Uterus (tissue), 4 donors: ENCODE measurements around the gene ANKRD33B. TPM values are rescaled to one million over a fixed set of nuclear protein-coding genes. Genes with fewer than 3 reads are reported as not detected.

Experiments used
- DNase-seq, 2 donors: peaks; one replicate each; pipeline ENCODE4 v3.0.0-alpha.2; 2019 to 2020
- H3K27ac ChIP-seq, 2 donors: fragments of 200-600 bp; sonication (generic); 1 replicate in 1 of 2; 2 replicates in 1 of 2; pipeline ENCODE4 v1.5.1; 2016 to 2018
- H3K27me3 ChIP-seq, 2 donors: fragments of 200-600 bp; sonication (generic); one replicate each; pipeline ENCODE4 v1.5.1; 2018 to 2019; ENCODE audit warnings: control low read depth in 1 of 2
- H3K36me3 ChIP-seq, 2 donors: fragments of 200-600 bp; sonication (generic); one replicate each; pipeline ENCODE4 v1.5.1; 2019; ENCODE audit warnings: control low read depth in 1 of 2
- H3K4me1 ChIP-seq, 2 donors: fragments of 200-600 bp; sonication (generic); one replicate each; pipeline ENCODE4 v1.5.1; 2018 to 2019; ENCODE audit warnings: control low read depth in 1 of 2
- H3K4me3 ChIP-seq, 2 donors: fragments of 200-600 bp; sonication (generic); 1 replicate in 1 of 2; 2 replicates in 1 of 2; pipeline ENCODE4 v1.5.1; 2018 to 2019; ENCODE audit warnings: mild to moderate bottlenecking in 1 of 2
- H3K9me3 ChIP-seq, 2 donors: fragments of 200-600 bp; sonication (generic); one replicate each; pipeline ENCODE4 v1.5.1; 2019; ENCODE audit warnings: control low read depth in 1 of 2
- CTCF ChIP-seq, 4 experiments: fragments of 200-600 bp in 2 of 4; fragments of 450-650 bp in 2 of 4; sonication (generic) in 2 of 4; IDR thresholded peaks; one replicate each; pipeline ENCODE4 v1.5.1; 2016 to 2019; ENCODE audit warnings: antibody characterized with exemption in 4 of 4, mild to moderate bottlenecking in 2 of 4, moderate library complexity in 1 of 4
- POLR2A ChIP-seq, 2 donors: fragments of 450-650 bp; IDR thresholded peaks; one replicate each; pipeline ENCODE4 v1.6.1; 2016; ENCODE audit warnings: antibody characterized with exemption in 2 of 2, mild to moderate bottlenecking in 1 of 2, moderate library complexity in 1 of 2
- intact Hi-C: fragments of 100-400 bp; cut with DNase I; formaldehyde crosslinking; loops from one replicate; pipeline ENCODE4 v1.15.1; 2023; ENCODE audit warnings: low total_unique reads
- total RNA-seq, 4 donors: library from RNA; depleted of rRNA in 3 of 4; stranded (reverse); fragments of >200 nt in 3 of 4; gene quantifications; one replicate each; pipeline versions ENCODE4 v1.1.0 to v1.2.4, GENCODE V29; 2014 to 2023
- donor health status: DM: yes; HTN: yes; CAD: no.

ANKRD33B gene
- total RNA-seq, 4 donors from 2014 or later, result 2.1 to 24.1 (median 7.6) TPM

DNA sequence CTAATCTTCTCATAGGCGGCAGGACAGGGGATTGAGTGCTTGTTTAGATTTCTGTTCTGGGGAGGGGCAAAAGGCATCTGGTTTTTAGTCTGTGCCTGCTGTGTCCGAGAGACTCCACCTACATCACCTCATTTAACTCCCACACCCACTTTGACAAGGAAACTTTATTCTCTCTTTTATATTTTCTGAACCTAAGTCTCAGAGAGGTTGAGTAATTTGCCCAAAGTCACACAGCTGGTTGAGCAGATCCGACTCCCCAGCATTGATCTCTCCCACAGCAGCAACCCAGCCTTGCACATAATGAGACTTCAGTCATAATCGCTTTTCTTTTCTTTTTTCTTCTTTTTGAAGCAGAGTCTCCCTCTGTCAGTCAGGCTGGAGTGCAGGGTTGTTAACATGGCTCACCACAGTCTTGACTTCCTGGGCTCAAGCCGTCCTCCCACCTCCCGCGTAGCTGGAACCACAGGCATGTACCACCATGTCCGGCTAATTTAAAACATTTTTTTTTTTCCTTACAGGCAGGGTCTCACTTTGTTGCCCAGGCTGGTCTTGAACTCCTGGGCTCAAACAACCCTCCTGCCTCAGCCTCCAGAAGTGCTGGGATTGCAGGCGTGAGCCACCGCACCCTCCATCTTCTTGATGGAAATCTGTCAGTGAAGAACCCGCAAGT is 36.5 kb upstream of the ANKRD33B start:
- no peaks in the 10 kb centered on the region for H3K4me1 ChIP-seq
- TF ChIP-seq CTCF (IDR thresholded peaks at IDR 0.05), result no peak
- TF ChIP-seq POLR2A (IDR thresholded peaks at IDR 0.05), result no peak
- H3K36me3 ChIP-seq, result no peaks in the 10 kb centered on the region
- no peaks in the 10 kb centered on the region for H3K9me3 ChIP-seq
- no peak overlapping the region for H3K4me3 ChIP-seq
- DNase-seq, result no peak
- intact Hi-C loops, result no loop called here
- no peaks in the 10 kb centered on the region for H3K27me3 ChIP-seq
- H3K27ac ChIP-seq, result no peak overlapping the region

- H3K9me3 ChIP-seq, result no peaks in the 10 kb centered on the region
- DNase-seq, result no peak
- TF ChIP-seq CTCF (IDR thresholded peaks at IDR 0.05) (no peak), POLR2A (IDR thresholded peaks at IDR 0.05) (no peak)
- H3K4me1 ChIP-seq, result no peaks in the 10 kb centered on the region
- H3K27me3 ChIP-seq, result no peaks in the 10 kb centered on the region
- intact Hi-C loops, result no loop called here
- no peaks in the 10 kb centered on the region for H3K36me3 ChIP-seq
- no peak overlapping the region for H3K27ac ChIP-seq
- no peak overlapping the region for H3K4me3 ChIP-seq
Measured at GRCh38 chr5:10528056-10528816, 35.6 kb upstream of the ANKRD33B start.

DNA sequence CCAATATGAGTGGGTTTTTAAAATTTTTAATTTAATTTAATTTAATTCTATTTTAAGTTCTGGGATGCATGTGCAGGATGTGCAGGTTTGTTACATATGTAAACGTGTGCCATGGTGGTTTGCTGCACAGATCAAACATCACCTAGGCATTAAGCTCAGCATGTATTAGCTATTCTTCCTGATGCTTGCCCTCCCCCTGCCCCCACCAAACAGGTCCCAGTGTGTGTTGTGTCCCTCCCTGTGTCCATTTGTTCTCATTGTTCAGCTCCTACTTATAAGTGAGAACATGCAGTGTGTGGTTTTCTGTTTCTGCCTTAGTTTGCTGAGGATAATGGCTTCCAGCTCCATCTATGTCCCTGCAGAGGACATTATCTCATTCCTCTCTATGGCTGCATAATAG is 35.0 kb upstream of the ANKRD33B start:
- H3K27ac ChIP-seq, result no peak overlapping the region
- intact Hi-C loops, result no loop called here
- no peak for TF ChIP-seq POLR2A (IDR thresholded peaks at IDR 0.05)
- no peak for TF ChIP-seq CTCF (IDR thresholded peaks at IDR 0.05)
- H3K4me3 ChIP-seq, result no peak overlapping the region
- no peaks in the 10 kb centered on the region for H3K4me1 ChIP-seq
- no peaks in the 10 kb centered on the region for H3K9me3 ChIP-seq
- no peaks in the 10 kb centered on the region for H3K36me3 ChIP-seq
- H3K27me3 ChIP-seq, result no peaks in the 10 kb centered on the region
- DNase-seq, result no peak

DNA sequence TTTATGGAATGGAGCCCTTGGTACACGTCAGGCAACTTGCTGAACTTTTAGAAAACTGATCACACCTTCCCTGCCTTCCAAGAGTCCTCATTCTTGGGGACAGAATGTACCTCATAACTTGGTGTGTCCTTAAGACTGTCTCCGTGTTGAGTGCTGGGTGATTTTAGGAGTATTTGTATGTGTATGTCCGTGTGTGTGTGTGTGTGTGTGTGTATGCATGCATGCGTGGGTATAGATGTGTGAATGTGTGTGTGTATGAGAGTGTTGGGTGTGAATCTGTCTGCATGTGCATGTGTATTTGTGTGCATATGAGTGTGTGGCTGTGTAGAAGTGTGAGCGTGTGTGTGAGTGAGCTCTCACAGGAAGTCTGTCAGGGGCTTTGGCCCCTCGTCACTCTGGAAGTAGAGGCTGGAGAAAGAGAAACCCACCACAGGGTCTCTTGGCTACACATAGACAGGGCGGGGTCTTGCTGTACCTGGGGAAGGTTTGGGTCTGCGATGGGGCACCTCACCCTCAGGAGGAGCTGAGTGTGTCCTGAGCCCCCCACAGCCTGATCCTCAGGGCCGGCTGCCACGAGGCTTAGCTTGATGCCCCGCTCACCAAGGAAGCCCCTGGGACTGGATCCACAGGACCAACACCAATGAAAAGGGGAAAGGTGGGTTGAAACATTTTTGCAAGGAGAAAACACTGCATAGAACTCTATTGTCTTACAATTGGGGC is 33.1 kb upstream of the ANKRD33B start:
- Histone ChIP-seq H3K27ac (no peak overlapping the region), H3K27me3 (no peaks in the 10 kb centered on the region), H3K9me3 (no peaks in the 10 kb centered on the region), H3K36me3 (no peaks in the 10 kb centered on the region), H3K4me1 (no peaks in the 10 kb centered on the region), H3K4me3 (no peak overlapping the region)
- no peak for DNase-seq
- intact Hi-C loops, result no loop called here
- no peak for TF ChIP-seq POLR2A (IDR thresholded peaks at IDR 0.05)
- no peak for TF ChIP-seq CTCF (IDR thresholded peaks at IDR 0.05)

GRCh38 chr5:10532421-10532820 is 31.4 kb upstream of the ANKRD33B start:
- no peak for DNase-seq
- no peak overlapping the region for H3K4me3 ChIP-seq
- H3K27me3 ChIP-seq, result no peaks in the 10 kb centered on the region
- TF ChIP-seq CTCF (IDR thresholded peaks at IDR 0.05), result no peak
- peaks cover 0 to 4% of the 10 kb centered on the region in 2 donors for H3K4me1 ChIP-seq
- H3K9me3 ChIP-seq, result no peaks in the 10 kb centered on the region
- no peaks in the 10 kb centered on the region for H3K36me3 ChIP-seq
- intact Hi-C loops, result no loop called here
- no peak overlapping the region for H3K27ac ChIP-seq
